Stimulated activated CD8-positive, alpha-beta memory T cell treated with anti-CD3 and anti-CD28 coated beads, Interleukin-15, amount 100 ng/mL, for 48 hours (primary cell): ENCODE results near the gene ZBTB46.

Experiments used
- DNase-seq, 2 donors: peaks; one replicate each; pipeline ENCODE4 v3.0.0-alpha.2; 2020; ENCODE audit warnings: low read depth in 2 of 2

Gene ZBTB46

GRCh38 chr20:63767456-63767855 is 63.6 kb downstream of the ZBTB46 start:
- no peak for DNase-seq

GRCh38 chr20:63766695-63767426 is 64.2 kb downstream of the ZBTB46 start:
- no peak for DNase-seq

- DNase-seq: no peak
Measured at GRCh38 chr20:63765902-63766301, 65.2 kb downstream of the ZBTB46 start.

GRCh38 chr20:63765082-63765873 is 65.8 kb downstream of the ZBTB46 start:
- no peak for DNase-seq

GRCh38 chr20:63759377-63759901 is 71.6 kb downstream of the ZBTB46 start:
- DNase-seq: no peak

GRCh38 chr20:63758152-63758551 is 72.9 kb downstream of the ZBTB46 start:
- no peak for DNase-seq

GRCh38 chr20:63756648-63756991 is 74.4 kb downstream of the ZBTB46 start:
- DNase-seq: no peak

GRCh38 chr20:63755933-63756647 is 75.0 kb downstream of the ZBTB46 start:
- no peak for DNase-seq

- no peak for DNase-seq
Measured at GRCh38 chr20:63754008-63754407, 77.1 kb downstream of the ZBTB46 start.

- DNase-seq: no peak
Measured at GRCh38 chr20:63753381-63753780, 77.7 kb downstream of the ZBTB46 start.

GRCh38 chr20:63752411-63753101 is 78.5 kb downstream of the ZBTB46 start:
- no peak for DNase-seq

GRCh38 chr20:63751471-63752271 is 79.4 kb downstream of the ZBTB46 start:
- no peak for DNase-seq

- DNase-seq: no peak
Measured at GRCh38 chr20:63750807-63751470, 80.1 kb downstream of the ZBTB46 start.

GRCh38 chr20:63749597-63750508 is 81.2 kb downstream of the ZBTB46 start:
- DNase-seq: no peak

- no peak for DNase-seq
Measured at GRCh38 chr20:63748934-63749270, 82.2 kb downstream of the ZBTB46 start.

- no peak for DNase-seq
Measured at GRCh38 chr20:63748070-63748933, 82.8 kb downstream of the ZBTB46 start.

- DNase-seq: no peak
Measured at GRCh38 chr20:63747622-63748069, 83.4 kb downstream of the ZBTB46 start.

- DNase-seq: no peak
Measured at GRCh38 chr20:63746751-63747315, 84.2 kb downstream of the ZBTB46 start.
